Right lobe of liver (tissue), 4 donors: ENCODE data around the gene AAK1.

Source experiments
- POLR2A ChIP-seq: fragments of 450-650 bp; IDR thresholded peaks from one replicate; pipeline ENCODE4 v1.6.1; 2017; ENCODE audit warnings: antibody characterized with exemption, mild to moderate bottlenecking
- TF ChIP-seq, protein P1 (sequence below), 4 donors: fragments of 200-600 bp in 3 of 4; fragments of 450-650 bp in 1 of 4; IDR thresholded peaks; one replicate each; pipeline versions ENCODE4 v1.5.1 to v1.8.0; 2016 to 2022; ENCODE audit warnings: antibody characterized with exemption in 4 of 4, mild to moderate bottlenecking in 2 of 4
- donor health status: DM: no; HTN: no; CAD: no.
- donor health status: DM: no; HTN: no; CAD: no.
- donor health status: DM: no; HTN: yes; CAD: no.

DNA sequence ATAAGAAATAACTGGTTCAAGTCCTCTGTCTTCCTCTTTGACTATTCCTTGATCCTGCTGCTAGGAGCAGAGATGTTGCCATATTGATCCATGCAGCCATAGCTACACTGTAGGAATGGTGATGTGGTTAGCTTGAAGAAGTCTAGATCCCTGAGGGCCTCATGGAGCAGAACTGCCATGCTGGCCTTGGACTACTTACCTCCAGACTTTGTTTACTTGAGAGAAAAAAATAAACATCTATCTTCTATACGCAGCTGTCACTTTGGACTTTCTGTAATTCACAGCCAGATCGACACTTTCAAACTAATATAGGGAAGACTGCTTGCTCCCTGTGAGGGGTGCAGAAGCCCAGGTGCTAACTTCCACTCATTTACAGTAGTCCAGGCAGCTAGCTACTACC lies 121.8 kb downstream of the AAK1 start:
- TF ChIP-seq, protein P1, sequence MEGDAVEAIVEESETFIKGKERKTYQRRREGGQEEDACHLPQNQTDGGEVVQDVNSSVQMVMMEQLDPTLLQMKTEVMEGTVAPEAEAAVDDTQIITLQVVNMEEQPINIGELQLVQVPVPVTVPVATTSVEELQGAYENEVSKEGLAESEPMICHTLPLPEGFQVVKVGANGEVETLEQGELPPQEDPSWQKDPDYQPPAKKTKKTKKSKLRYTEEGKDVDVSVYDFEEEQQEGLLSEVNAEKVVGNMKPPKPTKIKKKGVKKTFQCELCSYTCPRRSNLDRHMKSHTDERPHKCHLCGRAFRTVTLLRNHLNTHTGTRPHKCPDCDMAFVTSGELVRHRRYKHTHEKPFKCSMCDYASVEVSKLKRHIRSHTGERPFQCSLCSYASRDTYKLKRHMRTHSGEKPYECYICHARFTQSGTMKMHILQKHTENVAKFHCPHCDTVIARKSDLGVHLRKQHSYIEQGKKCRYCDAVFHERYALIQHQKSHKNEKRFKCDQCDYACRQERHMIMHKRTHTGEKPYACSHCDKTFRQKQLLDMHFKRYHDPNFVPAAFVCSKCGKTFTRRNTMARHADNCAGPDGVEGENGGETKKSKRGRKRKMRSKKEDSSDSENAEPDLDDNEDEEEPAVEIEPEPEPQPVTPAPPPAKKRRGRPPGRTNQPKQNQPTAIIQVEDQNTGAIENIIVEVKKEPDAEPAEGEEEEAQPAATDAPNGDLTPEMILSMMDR (IDR thresholded peaks at IDR 0.05) = no peak
- no peak for TF ChIP-seq POLR2A
